Measurements from ENCODE around the gene FIBIN. TPM values are rescaled to one million over a fixed set of nuclear protein-coding genes. Genes with fewer than 3 reads are reported as not detected.

The FIBIN gene
- total and polyA plus RNA-seq, 2 experiments from 2014 or later: 1.8 to 2.2 TPM

DNA sequence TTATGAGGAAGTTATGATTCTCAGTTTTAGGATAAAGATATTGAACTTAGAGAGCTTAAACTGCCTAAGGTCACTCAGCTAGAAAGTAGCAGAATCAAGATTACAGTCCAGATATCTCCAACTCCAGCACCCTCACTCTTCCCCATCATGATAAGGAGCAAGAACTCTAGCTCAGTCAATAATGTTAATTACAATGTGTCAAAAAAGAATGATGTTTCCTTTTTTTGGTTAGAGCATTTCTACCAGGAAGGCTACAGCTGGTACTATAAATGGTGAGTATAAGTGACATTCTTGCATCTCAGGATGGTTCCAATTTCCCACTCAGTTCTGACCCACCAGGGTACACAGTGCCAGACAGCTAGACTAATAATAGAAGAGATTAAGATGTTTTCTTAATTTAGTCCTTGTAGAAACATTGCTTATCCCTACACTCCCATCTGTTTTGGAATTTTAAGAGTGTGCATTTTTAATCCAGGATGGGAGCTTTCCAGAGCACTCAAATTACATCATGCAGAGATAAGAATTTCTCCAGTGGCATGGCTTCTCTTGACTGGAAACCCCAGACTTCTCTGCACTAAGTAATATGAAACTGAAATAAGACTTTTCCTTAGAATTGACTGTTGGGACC, 25.1 kb downstream of the FIBIN start:
- Histone ChIP-seq H3K9me3 (ENCODE audit: low read depth) (no peaks in the 10 kb centered on the region), H3K4me1 (ENCODE audit: low read depth) (peaks cover under 1% of the 10 kb centered on the region), H3K27me3 (no peaks in the 10 kb centered on the region), H3K27ac (no peak overlapping the region), H3K36me3 (no peaks in the 10 kb centered on the region), H3K4me3 (no peak overlapping the region)
- DNase-seq (ENCODE audit: low read depth in 1 of 2, low spot score in 1 of 2): no peak
- TF ChIP-seq, protein P1, sequence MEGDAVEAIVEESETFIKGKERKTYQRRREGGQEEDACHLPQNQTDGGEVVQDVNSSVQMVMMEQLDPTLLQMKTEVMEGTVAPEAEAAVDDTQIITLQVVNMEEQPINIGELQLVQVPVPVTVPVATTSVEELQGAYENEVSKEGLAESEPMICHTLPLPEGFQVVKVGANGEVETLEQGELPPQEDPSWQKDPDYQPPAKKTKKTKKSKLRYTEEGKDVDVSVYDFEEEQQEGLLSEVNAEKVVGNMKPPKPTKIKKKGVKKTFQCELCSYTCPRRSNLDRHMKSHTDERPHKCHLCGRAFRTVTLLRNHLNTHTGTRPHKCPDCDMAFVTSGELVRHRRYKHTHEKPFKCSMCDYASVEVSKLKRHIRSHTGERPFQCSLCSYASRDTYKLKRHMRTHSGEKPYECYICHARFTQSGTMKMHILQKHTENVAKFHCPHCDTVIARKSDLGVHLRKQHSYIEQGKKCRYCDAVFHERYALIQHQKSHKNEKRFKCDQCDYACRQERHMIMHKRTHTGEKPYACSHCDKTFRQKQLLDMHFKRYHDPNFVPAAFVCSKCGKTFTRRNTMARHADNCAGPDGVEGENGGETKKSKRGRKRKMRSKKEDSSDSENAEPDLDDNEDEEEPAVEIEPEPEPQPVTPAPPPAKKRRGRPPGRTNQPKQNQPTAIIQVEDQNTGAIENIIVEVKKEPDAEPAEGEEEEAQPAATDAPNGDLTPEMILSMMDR (IDR thresholded peaks at IDR 0.05; ENCODE audit: low read depth, low read length): no peak

DNA sequence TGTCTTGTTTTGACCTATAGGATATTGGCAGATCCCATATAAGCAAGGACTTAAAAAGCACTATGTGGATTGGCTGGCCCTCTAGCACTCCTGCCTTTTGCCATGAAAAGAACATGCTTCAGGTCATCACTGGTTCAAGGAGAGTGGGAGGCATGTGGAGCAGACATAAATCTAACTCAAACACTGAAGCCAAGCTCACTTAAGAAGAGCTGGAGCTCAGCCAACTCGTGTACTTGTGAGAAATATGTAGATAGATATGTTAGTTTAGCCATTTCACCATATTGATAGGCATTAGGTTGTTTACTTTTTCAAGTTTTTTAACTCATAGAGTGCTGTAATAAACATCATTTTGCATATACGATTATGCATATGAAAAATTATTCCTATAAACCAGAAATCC, 26.8 kb downstream of the FIBIN start:
- H3K4me3 ChIP-seq: no peak overlapping the region
- no peak overlapping the region for H3K27ac ChIP-seq
- no peaks in the 10 kb centered on the region for H3K27me3 ChIP-seq
- H3K36me3 ChIP-seq: no peaks in the 10 kb centered on the region
- H3K4me1 ChIP-seq (ENCODE audit: low read depth): no peaks in the 10 kb centered on the region
- TF ChIP-seq, protein P1 (IDR thresholded peaks at IDR 0.05; ENCODE audit: low read depth, low read length): no peak
- no peaks in the 10 kb centered on the region for H3K9me3 ChIP-seq (ENCODE audit: low read depth)
- DNase-seq (ENCODE audit: low read depth in 1 of 2, low spot score in 1 of 2): peak; percentile 14 to 49

DNA sequence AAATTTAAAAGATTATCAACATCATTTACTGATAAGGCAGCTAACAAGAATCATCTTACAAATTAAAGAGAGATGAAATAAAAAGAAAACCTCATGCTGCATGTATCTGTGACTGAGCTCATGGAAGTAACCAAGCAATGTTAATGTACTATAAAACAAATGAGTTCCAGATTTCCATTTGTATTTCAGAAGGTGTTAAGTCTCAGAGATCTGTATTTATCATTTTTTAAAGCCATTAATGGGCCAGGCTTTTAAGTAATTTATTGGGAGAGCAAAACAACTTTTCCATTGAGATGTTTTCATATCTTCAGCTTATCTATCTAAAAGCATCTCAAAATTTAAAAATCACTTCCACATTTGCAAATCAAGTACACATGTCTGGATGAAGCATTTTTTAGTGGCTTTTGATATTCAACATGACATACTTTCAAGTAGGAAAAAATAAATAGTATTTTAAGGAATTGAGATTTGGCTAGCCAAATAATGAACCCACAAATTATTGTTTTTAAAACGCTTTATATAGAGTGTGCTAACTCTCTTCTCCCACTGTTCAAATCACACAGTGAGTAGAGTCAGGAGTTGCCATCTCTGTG, 28.8 kb downstream of the FIBIN start:
- Histone ChIP-seq H3K27me3 (no peaks in the 10 kb centered on the region), H3K4me1 (ENCODE audit: low read depth) (no peaks in the 10 kb centered on the region), H3K9me3 (ENCODE audit: low read depth) (no peaks in the 10 kb centered on the region), H3K36me3 (no peaks in the 10 kb centered on the region), H3K27ac (no peak overlapping the region), H3K4me3 (no peak overlapping the region)
- no peak for DNase-seq (ENCODE audit: low read depth in 1 of 2, low spot score in 1 of 2)
- TF ChIP-seq, protein P1 (IDR thresholded peaks at IDR 0.05; ENCODE audit: low read depth, low read length): no peak

DNA sequence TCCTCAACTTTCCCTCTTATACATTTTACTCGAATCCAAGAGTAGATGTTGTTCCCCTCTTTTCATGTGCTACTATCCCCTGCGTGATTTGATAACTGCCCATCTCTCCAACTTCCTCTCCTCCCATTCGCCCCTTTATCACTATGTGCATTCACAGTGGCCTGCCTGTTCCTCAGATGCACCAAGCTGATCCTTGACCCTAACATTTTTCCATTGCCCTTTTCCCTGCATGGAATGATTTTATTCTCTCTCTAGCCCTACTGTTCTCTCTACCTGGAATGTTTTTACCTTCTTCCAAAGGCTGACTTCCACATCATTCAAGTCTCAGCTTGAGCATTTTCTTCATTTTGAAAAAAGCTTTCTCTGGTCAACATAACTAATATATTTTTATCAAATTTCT, 31.0 kb downstream of the FIBIN start:
- TF ChIP-seq, protein P1 (IDR thresholded peaks at IDR 0.05; ENCODE audit: low read depth, low read length): no peak

DNA sequence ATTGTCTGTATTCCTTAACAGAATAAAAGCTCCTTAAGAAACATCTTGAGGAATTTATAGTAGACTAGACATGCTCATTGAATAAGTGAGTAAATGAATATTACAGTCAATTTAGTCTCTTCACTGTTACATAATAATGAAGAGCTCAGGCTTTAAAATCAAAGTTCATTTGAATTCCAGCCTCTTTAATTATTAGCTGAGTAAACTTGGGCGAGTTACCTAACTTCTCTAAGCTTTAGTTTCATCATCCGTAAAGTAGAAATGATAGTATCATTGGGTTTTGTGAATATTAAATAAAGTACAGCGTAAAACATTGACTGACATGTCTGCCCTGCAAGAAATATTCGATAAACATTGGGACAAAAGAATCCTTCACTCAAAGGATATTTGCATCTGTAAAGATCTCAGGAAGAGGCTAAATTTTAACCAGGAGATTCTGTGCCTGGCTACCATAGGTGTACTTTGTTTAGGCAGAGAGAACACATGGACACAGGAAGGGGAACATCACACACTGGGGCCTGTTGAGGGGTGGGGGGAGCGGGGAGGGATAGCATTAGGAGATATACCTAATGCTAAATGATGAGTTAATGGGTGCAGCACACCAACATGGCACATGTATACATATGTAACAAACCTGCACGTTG, 31.5 kb downstream of the FIBIN start:
- Histone ChIP-seq H3K27me3 (no peaks in the 10 kb centered on the region), H3K4me1 (ENCODE audit: low read depth) (no peaks in the 10 kb centered on the region), H3K36me3 (no peaks in the 10 kb centered on the region), H3K27ac (no peak overlapping the region), H3K4me3 (no peak overlapping the region), H3K9me3 (ENCODE audit: low read depth) (no peaks in the 10 kb centered on the region)
- TF ChIP-seq, protein P1 (IDR thresholded peaks at IDR 0.05; ENCODE audit: low read depth, low read length): no peak
- DNase-seq (ENCODE audit: low read depth in 1 of 2, low spot score in 1 of 2): no peak

More for the DNA sequence above, 31.0 kb downstream of the FIBIN start:
- no peak overlapping the region for H3K27ac ChIP-seq
- no peaks in the 10 kb centered on the region for H3K9me3 ChIP-seq (ENCODE audit: low read depth)
- H3K27me3 ChIP-seq: no peaks in the 10 kb centered on the region
- no peak overlapping the region for H3K4me3 ChIP-seq
- no peaks in the 10 kb centered on the region for H3K4me1 ChIP-seq (ENCODE audit: low read depth)
- no peaks in the 10 kb centered on the region for H3K36me3 ChIP-seq
- DNase-seq (ENCODE audit: low read depth in 1 of 2, low spot score in 1 of 2): no peak

All from cardiac muscle cell (in vitro differentiated cells and primary cell).